ENCODE results near the gene RANBP1.

DNA sequence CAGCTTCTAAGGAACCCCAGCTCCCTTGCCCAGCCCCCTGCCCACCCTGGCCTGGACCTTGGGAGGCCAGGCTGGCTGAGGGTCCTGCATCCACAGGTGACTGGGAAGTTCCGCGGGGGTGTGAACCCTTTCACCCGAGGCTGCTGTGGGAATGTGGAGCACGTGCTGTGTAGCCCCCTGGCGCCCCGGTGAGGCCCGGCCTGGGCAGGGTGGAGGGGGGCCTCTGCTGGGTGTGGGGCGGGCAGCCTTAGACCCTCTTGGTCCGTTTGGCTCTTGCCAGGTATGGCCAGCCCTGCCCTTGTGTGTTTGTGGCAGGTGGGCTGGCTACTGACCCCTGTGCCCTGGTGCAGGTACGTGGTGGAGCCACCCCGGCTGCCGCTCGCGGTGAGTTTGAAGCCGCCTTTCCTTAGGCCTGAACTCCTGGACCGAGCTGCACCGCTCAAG is 24.6 kb downstream of the RANBP1 start:
- TF ChIP-seq, protein P1, sequence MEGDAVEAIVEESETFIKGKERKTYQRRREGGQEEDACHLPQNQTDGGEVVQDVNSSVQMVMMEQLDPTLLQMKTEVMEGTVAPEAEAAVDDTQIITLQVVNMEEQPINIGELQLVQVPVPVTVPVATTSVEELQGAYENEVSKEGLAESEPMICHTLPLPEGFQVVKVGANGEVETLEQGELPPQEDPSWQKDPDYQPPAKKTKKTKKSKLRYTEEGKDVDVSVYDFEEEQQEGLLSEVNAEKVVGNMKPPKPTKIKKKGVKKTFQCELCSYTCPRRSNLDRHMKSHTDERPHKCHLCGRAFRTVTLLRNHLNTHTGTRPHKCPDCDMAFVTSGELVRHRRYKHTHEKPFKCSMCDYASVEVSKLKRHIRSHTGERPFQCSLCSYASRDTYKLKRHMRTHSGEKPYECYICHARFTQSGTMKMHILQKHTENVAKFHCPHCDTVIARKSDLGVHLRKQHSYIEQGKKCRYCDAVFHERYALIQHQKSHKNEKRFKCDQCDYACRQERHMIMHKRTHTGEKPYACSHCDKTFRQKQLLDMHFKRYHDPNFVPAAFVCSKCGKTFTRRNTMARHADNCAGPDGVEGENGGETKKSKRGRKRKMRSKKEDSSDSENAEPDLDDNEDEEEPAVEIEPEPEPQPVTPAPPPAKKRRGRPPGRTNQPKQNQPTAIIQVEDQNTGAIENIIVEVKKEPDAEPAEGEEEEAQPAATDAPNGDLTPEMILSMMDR (IDR thresholded peaks at IDR 0.05), result no peak
- no peak for TF ChIP-seq POLR2A (IDR thresholded peaks at IDR 0.05)

All from tibial nerve (tissue), 3 donors.